GM12878 (cell line): ENCODE measurements around the gene PLEKHF1. TPM values are rescaled to one million over a fixed set of nuclear protein-coding genes. Genes with fewer than 3 reads are reported as not detected.

Source experiments
- ATAC-seq: fragments of 200-7000 bp; cut with Tn5 transposase; 3 replicates; pipeline ENCODE4 v1.9.1; 2020; ENCODE audit warnings: mild to moderate bottlenecking, moderate library complexity
- BruUV-seq: library from RNA; stranded (reverse); fragments of 400-500 nt; replicated peaks from 2 replicates; lab custom pipeline; 2021; lab: Mats Ljungman, UMichigan
- CTCF ChIA-PET: fragments of 300-600 bp; sonication (Branson Sonifier 250); formaldehyde crosslinking; extraction: SDS; loops from one replicate; lab custom pipeline; 2021; ENCODE audit warnings: inconsistent platforms; lab: Yijun Ruan, JAX
- POLR2A ChIA-PET: fragments of 350-600 bp; formaldehyde crosslinking; extraction: SDS; loops from one replicate; lab custom pipeline; 2021; ENCODE audit warnings: inconsistent platforms; lab: Charles Lee
- RAD21 ChIA-PET: fragments of 300-600 bp; sonication (Branson Sonifier 250); formaldehyde crosslinking; loops from one replicate; lab custom pipeline; 2023; ENCODE audit warnings: antibody characterized with exemption; ENCODE audit not compliant: unreplicated experiment; lab: Charles Lee
- SMC1A ChIA-PET: fragments of 300-600 bp; sonication (Branson Sonifier 250); formaldehyde crosslinking; loops from one replicate; lab custom pipeline; 2023; ENCODE audit not compliant: unreplicated experiment, uncharacterized antibody; lab: Charles Lee
- DNase-seq: peaks from one replicate; pipeline ENCODE4 v3.0.0-alpha.2; 2011; ENCODE audit warnings: low read depth, low spot score
- FAIRE-seq: peaks from 3 replicates; lab custom pipeline; 2011; peaks lifted over from hg19 to GRCh38; lab: Jason Lieb, UNC
- H2AFZ ChIP-seq: 2 replicates; pipeline ENCODE4 v1.6.0; 2011; ENCODE audit warnings: low read depth, low read length, control low read depth; ENCODE audit not compliant: control insufficient read depth
- H3K27ac ChIP-seq: 2 replicates; pipeline ENCODE4 v1.5.1; 2011; ENCODE audit warnings: control low read depth; ENCODE audit not compliant: control insufficient read depth, insufficient read depth
- H3K27me3 ChIP-seq, 2 experiments: replicated peaks in 1 of 2; 2 replicates each; pipeline versions ENCODE4 v1.6.0 to v1.6.1; 2011; ENCODE audit warnings: low read length in 1 of 2; ENCODE audit not compliant: control insufficient read depth in 2 of 2, insufficient read depth in 2 of 2
- H3K36me3 ChIP-seq, 2 experiments: 2 replicates each; pipeline ENCODE4 v1.5.1; 2011; ENCODE audit warnings: low read length in 1 of 2; ENCODE audit not compliant: control insufficient read depth in 2 of 2, insufficient read depth in 2 of 2
- H3K4me1 ChIP-seq: 2 replicates; pipeline ENCODE4 v1.6.1; 2011; ENCODE audit warnings: mild to moderate bottlenecking, low read length, moderate library complexity, mixed read lengths; ENCODE audit not compliant: control insufficient read depth, insufficient read depth
- H3K4me2 ChIP-seq: 2 replicates; pipeline ENCODE4 v1.6.0; 2011; ENCODE audit warnings: control low read depth; ENCODE audit not compliant: control insufficient read depth, insufficient read depth
- H3K4me3 ChIP-seq: fragments of 200-600 bp; sonication (generic); 2 replicates; pipeline ENCODE4 v1.5.1; 2016
- H3K79me2 ChIP-seq: 2 replicates; pipeline ENCODE4 v1.6.0; 2011; ENCODE audit warnings: low read length; ENCODE audit not compliant: control insufficient read depth, insufficient read depth
- H3K9ac ChIP-seq: 2 replicates; pipeline ENCODE4 v1.8.0; 2011; ENCODE audit warnings: low read length, control low read depth, mixed read lengths; ENCODE audit not compliant: control insufficient read depth, insufficient read depth
- H3K9me3 ChIP-seq: replicated peaks from 3 replicates; pipeline ENCODE4 v1.5.1; 2011; ENCODE audit warnings: mild to moderate bottlenecking, low read length; ENCODE audit not compliant: control insufficient read depth, insufficient read depth
- H4K20me1 ChIP-seq: 2 replicates; pipeline ENCODE4 v1.6.0; 2011; ENCODE audit not compliant: control insufficient read depth, insufficient read depth
- CBFB ChIP-seq: IDR thresholded peaks from 2 replicates; pipeline ENCODE4 v1.6.1; 2016; ENCODE audit warnings: antibody characterized with exemption, low read depth
- CBX3 ChIP-seq: fragments of 200-600 bp; sonication (generic); IDR thresholded peaks from 2 replicates; pipeline ENCODE4 v1.6.1; 2016; ENCODE audit warnings: low read depth, borderline replicate concordance
- CHD2 ChIP-seq: IDR thresholded peaks from 2 replicates; pipeline ENCODE4 v1.6.1; 2011; ENCODE audit warnings: low read depth, low read length, improper control_type of control experiment, borderline replicate concordance
- CREB1 ChIP-seq: IDR thresholded peaks from 2 replicates; pipeline ENCODE4 v1.6.1; 2012; ENCODE audit warnings: low read depth, mild to moderate bottlenecking, inconsistent platforms
- CREM ChIP-seq: IDR thresholded peaks from 2 replicates; pipeline ENCODE4 v1.6.1; 2014; ENCODE audit warnings: antibody characterized with exemption, low read depth
- EZH2 ChIP-seq: IDR thresholded peaks from 2 replicates; pipeline ENCODE4 v1.6.1; 2012; ENCODE audit warnings: low read depth, mild to moderate bottlenecking, control low read depth, inconsistent platforms, low read length, borderline replicate concordance; ENCODE audit not compliant: control insufficient read depth
- MXI1 ChIP-seq: fragments of 150-350 bp; IDR thresholded peaks from 2 replicates; pipeline ENCODE4 v1.6.1; 2011; ENCODE audit warnings: low read depth, mild to moderate bottlenecking, inconsistent platforms, low read length, improper control_type of control experiment
- RAD51 ChIP-seq: fragments of 450-650 bp; IDR thresholded peaks from 2 replicates; pipeline ENCODE4 v1.6.1; 2016; ENCODE audit warnings: moderate library complexity, mild to moderate bottlenecking, inconsistent platforms
- SRF ChIP-seq, 2 experiments: IDR thresholded peaks; 2 replicates each; pipeline ENCODE4 v1.6.1; 2011; ENCODE audit warnings: low read depth in 2 of 2, low read length in 2 of 2, mild to moderate bottlenecking in 1 of 2, moderate library complexity in 1 of 2
- TCF7 ChIP-seq: IDR thresholded peaks from 2 replicates; pipeline ENCODE4 v1.6.1; 2014; ENCODE audit warnings: antibody characterized with exemption, borderline replicate concordance
- WGBS: methylation state at CpG from one replicate; pipeline ENCODE4 v1.1.6; 2016; ENCODE audit warnings: low lambda C conversion rate; ENCODE audit not compliant: insufficient replicate concordance, insufficient coverage; ENCODE audit errors: missing lambda C conversion rate; 5-methylcytosine and 5-hydroxymethylcytosine counted together
- in situ Hi-C: fragments of 300-500 bp; cut with MboI; formaldehyde crosslinking; loops from 9 replicates; pipeline ENCODE4 v1.14.3; 2018; ENCODE audit warnings: mixed read lengths
- intact Hi-C: fragments of 100-400 bp; cut with micrococcal nuclease; formaldehyde crosslinking; loops from one replicate; pipeline ENCODE4 v1.14.2; 2022; ENCODE audit not compliant: unreplicated experiment
- polyA plus RNA-seq, 11 experiments: library from polyadenylated mRNA; depleted of rRNA in 4 of 11; unstranded in 6 of 11; stranded (reverse) in 5 of 11; fragments of >200 nt; fragmentation: Nextera tagmentation in 4 of 11; fragmentation: Illumina TruSeq in 1 of 11; extraction: Ambion mirVana in 4 of 11; extraction: Trizol in 1 of 11; gene quantifications; 1 replicate in 1 of 11; 2 replicates in 10 of 11; pipeline versions ENCODE4 v1.2.1 to v1.2.3, GENCODE V29; 2011 to 2016; ENCODE audit warnings: inconsistent platforms in 2 of 11, missing spikeins in 2 of 11, low read depth in 1 of 11
- total RNA-seq, 4 experiments: library from RNA; depleted of rRNA in 3 of 4; stranded (reverse); fragments of >200 nt in 3 of 4; fragmentation: Illumina TruSeq in 1 of 4; extraction: Trizol in 1 of 4; gene quantifications; 2 replicates each; pipeline versions ENCODE4 v1.2.1 to v1.2.3, GENCODE V29; 2013 to 2021
- TF ChIP-seq, protein P1 (sequence below): IDR thresholded peaks from 2 replicates; pipeline ENCODE4 v1.6.1; 2012; ENCODE audit warnings: low read depth, low read length, improper control_type of control experiment
- TF ChIP-seq, protein P2 (sequence below): IDR thresholded peaks from 2 replicates; pipeline ENCODE4 v1.6.1; 2012; ENCODE audit warnings: low read depth, low read length, improper control_type of control experiment

Gene PLEKHF1
- total and polyA plus RNA-seq, 10 of the 15 experiments (the other 5 are each of a cell fraction or from before 2014, with no cell fraction given) = 0.10 to 20.3 (median 15.3) TPM

DNA sequence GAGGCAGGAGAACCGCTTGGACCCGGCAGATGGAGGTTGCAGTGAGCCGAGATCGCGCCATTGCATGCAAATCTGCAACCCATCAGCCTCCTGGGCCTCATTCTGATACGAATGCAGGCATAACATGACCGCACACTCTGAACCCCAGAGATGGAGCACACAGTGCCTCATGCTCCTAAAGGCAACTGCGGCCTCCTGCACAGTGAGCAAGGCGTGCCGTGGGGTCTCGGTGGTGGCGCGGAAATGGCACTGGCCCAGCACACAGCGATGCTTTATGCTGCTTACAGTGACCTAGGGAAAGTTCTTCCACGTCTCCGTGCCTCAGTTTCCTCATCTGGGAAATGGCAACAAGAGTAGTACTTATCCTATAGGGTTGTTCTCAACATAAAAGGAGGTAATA lies 51.8 kb downstream of the PLEKHF1 start:
- SMC1A ChIA-PET = interaction anchor here (1.0 to 4.2 kb wide), 13 partner anchors 9 to 142 kb away, joined by 3 to 59 read pairs (median 5); partner anchors contain the start of genes PLEKHF1 and POP4

More for the DNA sequence above, 51.8 kb downstream of the PLEKHF1 start:
- no peaks in the 10 kb centered on the region for H4K20me1 ChIP-seq
- H3K4me2 ChIP-seq = no peak overlapping the region
- WGBS = 56% methylated on average over 14 of the region's 16 CpGs
- POLR2A ChIA-PET = interaction anchor here (0.8 to 2.3 kb wide), 3 partner anchors 13 to 111 kb away, joined by 3 to 17 read pairs (median 6); partner anchors contain the start of genes PLEKHF1 and POP4
- TF ChIP-seq CREM = no peak
- no peak for TF ChIP-seq CBFB
- no peak for TF ChIP-seq MXI1
- no peak for TF ChIP-seq EZH2
- TF ChIP-seq SRF (IDR thresholded peaks at IDR 0.05; ENCODE audit: low read depth in 2 of 2, low read length in 2 of 2) = no peak
- no peak for TF ChIP-seq CREB1
- no peak for TF ChIP-seq RAD51
- no peak for TF ChIP-seq TCF7
- TF ChIP-seq CBX3 = no peak
- no peak for TF ChIP-seq CHD2
- TF ChIP-seq, protein P1, sequence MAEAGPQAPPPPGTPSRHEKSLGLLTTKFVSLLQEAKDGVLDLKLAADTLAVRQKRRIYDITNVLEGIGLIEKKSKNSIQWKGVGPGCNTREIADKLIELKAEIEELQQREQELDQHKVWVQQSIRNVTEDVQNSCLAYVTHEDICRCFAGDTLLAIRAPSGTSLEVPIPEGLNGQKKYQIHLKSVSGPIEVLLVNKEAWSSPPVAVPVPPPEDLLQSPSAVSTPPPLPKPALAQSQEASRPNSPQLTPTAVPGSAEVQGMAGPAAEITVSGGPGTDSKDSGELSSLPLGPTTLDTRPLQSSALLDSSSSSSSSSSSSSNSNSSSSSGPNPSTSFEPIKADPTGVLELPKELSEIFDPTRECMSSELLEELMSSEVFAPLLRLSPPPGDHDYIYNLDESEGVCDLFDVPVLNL = no peak
- TF ChIP-seq, protein P2, sequence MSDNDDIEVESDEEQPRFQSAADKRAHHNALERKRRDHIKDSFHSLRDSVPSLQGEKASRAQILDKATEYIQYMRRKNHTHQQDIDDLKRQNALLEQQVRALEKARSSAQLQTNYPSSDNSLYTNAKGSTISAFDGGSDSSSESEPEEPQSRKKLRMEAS = no peak
- TF ChIP-seq, all 136 proteins: peak for 0
- Histone ChIP-seq H3K9ac (no peak overlapping the region), H3K36me3 (no peaks in the 10 kb centered on the region), H2AFZ (no peak overlapping the region), H3K27me3 (no peaks in the 10 kb centered on the region), H3K79me2 (peaks cover 27% of the 10 kb centered on the region), H3K9me3 (no peaks in the 10 kb centered on the region), H3K4me3 (no peak overlapping the region), H3K4me1 (peaks cover 11% of the 10 kb centered on the region), H3K27ac (no peak overlapping the region)
- DNase-seq (no peak), FAIRE-seq (no peak), ATAC-seq (no peak)
- intact Hi-C loops (loop anchor here (2.0 kb wide), 1 partner anchor 52 kb away; the partner anchor contains the start of gene PLEKHF1), in situ Hi-C loops (loop anchor here (10.0 to 25.0 kb wide), 2 partner anchors 112 to 505 kb away; partner anchors contain the start of genes POP4 and UQCRFS1)
- ChIA-PET RAD21 (interaction anchor here (0.6 to 6.4 kb wide), 20 partner anchors 9 to 171 kb away, joined by 3 to 78 read pairs (median 5); partner anchors contain the start of genes PLEKHF1 and POP4), CTCF (interaction anchor here (0.9 to 9.5 kb wide), 25 partner anchors 8 to 241 kb away, joined by 3 to 237 read pairs (median 6); partner anchors contain the start of genes PLEKHF1 and POP4)
- BruUV-seq = no TSS peak
